Sciatic nerve (tissue), 2 donors: ENCODE measurements around the gene RBCK1. TPM values are rescaled to one million over a fixed set of nuclear protein-coding genes. Genes with fewer than 3 reads are reported as not detected.

Source experiments
- ATAC-seq: fragments of 200-7000 bp; cut with Tn5 transposase; one replicate; pipeline ENCODE4 v1.9.1; 2020; ENCODE audit warnings: mild to moderate bottlenecking, moderate library complexity
- DNase-seq: peaks from one replicate; pipeline ENCODE4 v3.0.0-alpha.2; 2020; ENCODE audit warnings: low spot score
- intact Hi-C: fragments of 100-400 bp; cut with DNase I; formaldehyde crosslinking; loops from one replicate; pipeline ENCODE4 v1.14.2; 2022
- total RNA-seq: library from RNA; stranded (reverse); fragmentation: NEBNext Ultra II Directional; extraction: Animal tissue kit (Norgen Biotek cat#: 25700); gene quantifications from one replicate; pipeline ENCODE4 v1.2.1, GENCODE V29; 2021
- donor health status: DM: no; HTN: no; CAD: no.
- donor health status: DM: no; HTN: no; CAD: no.

Gene RBCK1
- total RNA-seq, 1 donor from 2014 or later, result 72.7 TPM

- intact Hi-C loops, result no loop called here
- DNase-seq (no peak), ATAC-seq (no peak)
Measured at GRCh38 chr20:479487-479886, 71.4 kb downstream of the RBCK1 start.

GRCh38 chr20:480044-480443, 71.9 kb downstream of the RBCK1 start:
- intact Hi-C loops, result loop anchor here (5.0 kb wide), 1 partner anchor 123 kb away; no protein-coding TSS in a partner anchor
- ATAC-seq (no peak), DNase-seq (no peak)

GRCh38 chr20:481167-481566, 73.1 kb downstream of the RBCK1 start:
- ATAC-seq (no peak), DNase-seq (no peak)
- intact Hi-C loops, result loop anchor here (5.0 kb wide), 1 partner anchor 124 kb away; no protein-coding TSS in a partner anchor

Other genes with a start within 250 kb of the RBCK1 start
- not detected for gene DEFB128, start 218.6 kb upstream of the RBCK1 start, total RNA-seq
- gene DEFB129, start 181.0 kb upstream of the RBCK1 start, total RNA-seq, result not detected
- not detected for gene DEFB132, start 150.6 kb upstream of the RBCK1 start, total RNA-seq
- 8.7 TPM for gene C20orf96, start 117.5 kb upstream of the RBCK1 start, total RNA-seq
- 15.6 TPM for gene ZCCHC3, start 110.7 kb upstream of the RBCK1 start, total RNA-seq
- gene SOX12, start 82.7 kb upstream of the RBCK1 start, total RNA-seq, result 17.0 TPM
- gene NRSN2, start 61.2 kb upstream of the RBCK1 start, total RNA-seq, result 39.6 TPM
- gene TRIB3, start 27.5 kb upstream of the RBCK1 start, total RNA-seq, result 6.2 TPM
- 32.5 TPM for gene TBC1D20, start 54.2 kb downstream of the RBCK1 start, total RNA-seq
- 91.4 TPM for gene CSNK2A1, start 135.5 kb downstream of the RBCK1 start, total RNA-seq
- gene TCF15, start 202.0 kb downstream of the RBCK1 start, total RNA-seq, result 2.1 TPM
- 15.4 TPM for gene SRXN1, start 244.9 kb downstream of the RBCK1 start, total RNA-seq